ENCODE results near the gene SHROOM4. TPM values are rescaled to one million over a fixed set of nuclear protein-coding genes. Genes with fewer than 3 reads are reported as not detected.
A peak's percentile ranks its signal among the peaks of the same experiment; 100 is the strongest.

Gene SHROOM4
- total RNA-seq (0.94 TPM), polyA plus RNA-seq (0.59 TPM)
- long read RNA-seq, donor 1 = 0 reads
- long read RNA-seq, donor 2 = 0 reads
- long read RNA-seq, donor 3 = 0 reads
- long read RNA-seq, donor 4 = 0 reads
- long read RNA-seq, donor 5 = 0 reads
- long read RNA-seq, donor 6 = 0 reads
- long read RNA-seq, donor 7 = 0 reads
- long read RNA-seq, donor 8, full-length matches to known transcripts = 1 of 1 reads
- long read RNA-seq, donor 8, partial matches to known transcripts = 0 of 1 reads
- long read RNA-seq, donor 8, other reads (novel, unspliced or antisense) = 0 of 1 reads
- long read RNA-seq, donor 9 = 0 reads
- long read RNA-seq, donor 10 = 0 reads

GRCh38 chrX:50813843-50814661 lies at the start of gene SHROOM4:
Gene SHROOM4 (minus strand): TSS chrX:50814194. CDS start chrX:50814018, 176 bp downstream.
- Histone ChIP-seq H3K27ac (ENCODE audit: low read depth in 1 of 2, low read length in 1 of 2) (no peak within 1 kb of the TSS), H3K27me3 (ENCODE audit: control insufficient read depth in 2 of 2, insufficient read depth in 1 of 2, low read length in 1 of 2) (peaks cover 2 to 30% of the 10 kb centered on the region in 2 donors), H3K4me3 (ENCODE audit: low read length in 2 of 2) (peak within 1 kb of the TSS; percentile 24 to 26), H3K9me3 (ENCODE audit: control insufficient read depth in 2 of 2, insufficient read depth in 1 of 2, low read length in 1 of 2) (no peaks in the 10 kb centered on the region), H3K4me1 (ENCODE audit: control insufficient read depth in 2 of 2, insufficient read depth in 2 of 2, low read length in 2 of 2) (peaks cover 0 to 3% of the 10 kb centered on the region in 2 donors), H3K36me3 (ENCODE audit: control insufficient read depth in 2 of 2, insufficient read depth in 2 of 2, low read length in 1 of 2) (no peaks in the 10 kb centered on the region)
- DNase-seq (ENCODE audit: low read depth in 6 of 9, low spot score in 9 of 9) = peak in 1 of 9 donors; percentile 3
- whole genome bisulfite sequencing = 3% methylated on average over 47 of the region's 47 CpGs

GRCh38 chrX:50863471-50863870 lies 49.5 kb upstream of the SHROOM4 start:
- Histone ChIP-seq H3K27me3 (ENCODE audit: control insufficient read depth in 2 of 2, insufficient read depth in 1 of 2, low read length in 1 of 2) (no peaks in the 10 kb centered on the region), H3K27ac (ENCODE audit: low read depth in 1 of 2, low read length in 1 of 2) (no peak overlapping the region), H3K4me1 (ENCODE audit: control insufficient read depth in 2 of 2, insufficient read depth in 2 of 2, low read length in 2 of 2) (no peaks in the 10 kb centered on the region), H3K9me3 (ENCODE audit: control insufficient read depth in 2 of 2, insufficient read depth in 1 of 2, low read length in 1 of 2) (no peaks in the 10 kb centered on the region), H3K4me3 (ENCODE audit: low read length in 2 of 2) (no peak overlapping the region), H3K36me3 (ENCODE audit: control insufficient read depth in 2 of 2, insufficient read depth in 2 of 2, low read length in 1 of 2) (no peaks in the 10 kb centered on the region)
- 98% methylated on average over 1 of the region's 1 CpG for WGBS
- DNase-seq (ENCODE audit: low read depth in 6 of 9, low spot score in 9 of 9) = no peak

- H3K4me1 ChIP-seq (ENCODE audit: control insufficient read depth in 2 of 2, insufficient read depth in 2 of 2, low read length in 2 of 2) = no peaks in the 10 kb centered on the region
- H3K27ac ChIP-seq (ENCODE audit: low read depth in 1 of 2, low read length in 1 of 2) = no peak overlapping the region
- no peak for DNase-seq (ENCODE audit: low read depth in 6 of 9, low spot score in 9 of 9)
- H3K27me3 ChIP-seq (ENCODE audit: control insufficient read depth in 2 of 2, insufficient read depth in 1 of 2, low read length in 1 of 2) = no peaks in the 10 kb centered on the region
- no peak overlapping the region for H3K4me3 ChIP-seq (ENCODE audit: low read length in 2 of 2)
- H3K36me3 ChIP-seq (ENCODE audit: control insufficient read depth in 2 of 2, insufficient read depth in 2 of 2, low read length in 1 of 2) = no peaks in the 10 kb centered on the region
- WGBS = 93% methylated on average over 3 of the region's 3 CpGs
- no peaks in the 10 kb centered on the region for H3K9me3 ChIP-seq (ENCODE audit: control insufficient read depth in 2 of 2, insufficient read depth in 1 of 2, low read length in 1 of 2)
Measured at GRCh38 chrX:50860518-50860917, 46.5 kb upstream of the SHROOM4 start.

GRCh38 chrX:50858548-50858947 lies 44.6 kb upstream of the SHROOM4 start:
- no peak overlapping the region for H3K4me3 ChIP-seq (ENCODE audit: low read length in 2 of 2)
- 93% methylated on average over 3 of the region's 3 CpGs for WGBS
- H3K27ac ChIP-seq (ENCODE audit: low read depth in 1 of 2, low read length in 1 of 2) = no peak overlapping the region
- no peaks in the 10 kb centered on the region for H3K27me3 ChIP-seq (ENCODE audit: control insufficient read depth in 2 of 2, insufficient read depth in 1 of 2, low read length in 1 of 2)
- no peaks in the 10 kb centered on the region for H3K9me3 ChIP-seq (ENCODE audit: control insufficient read depth in 2 of 2, insufficient read depth in 1 of 2, low read length in 1 of 2)
- no peak for DNase-seq (ENCODE audit: low read depth in 6 of 9, low spot score in 9 of 9)
- H3K36me3 ChIP-seq (ENCODE audit: control insufficient read depth in 2 of 2, insufficient read depth in 2 of 2, low read length in 1 of 2) = no peaks in the 10 kb centered on the region
- no peaks in the 10 kb centered on the region for H3K4me1 ChIP-seq (ENCODE audit: control insufficient read depth in 2 of 2, insufficient read depth in 2 of 2, low read length in 2 of 2)

GRCh38 chrX:50853399-50853798 lies 39.4 kb upstream of the SHROOM4 start:
- Histone ChIP-seq H3K27ac (ENCODE audit: low read depth in 1 of 2, low read length in 1 of 2) (no peak overlapping the region), H3K36me3 (ENCODE audit: control insufficient read depth in 2 of 2, insufficient read depth in 2 of 2, low read length in 1 of 2) (no peaks in the 10 kb centered on the region), H3K4me3 (ENCODE audit: low read length in 2 of 2) (no peak overlapping the region), H3K27me3 (ENCODE audit: control insufficient read depth in 2 of 2, insufficient read depth in 1 of 2, low read length in 1 of 2) (no peaks in the 10 kb centered on the region), H3K9me3 (ENCODE audit: control insufficient read depth in 2 of 2, insufficient read depth in 1 of 2, low read length in 1 of 2) (no peaks in the 10 kb centered on the region), H3K4me1 (ENCODE audit: control insufficient read depth in 2 of 2, insufficient read depth in 2 of 2, low read length in 2 of 2) (no peaks in the 10 kb centered on the region)
- DNase-seq (ENCODE audit: low read depth in 6 of 9, low spot score in 9 of 9) = no peak
- 85% methylated on average over 1 of the region's 1 CpG for WGBS

- no peak overlapping the region for H3K4me3 ChIP-seq (ENCODE audit: low read length in 2 of 2)
- H3K9me3 ChIP-seq (ENCODE audit: control insufficient read depth in 2 of 2, insufficient read depth in 1 of 2, low read length in 1 of 2) = no peaks in the 10 kb centered on the region
- DNase-seq (ENCODE audit: low read depth in 6 of 9, low spot score in 9 of 9) = no peak
- H3K27ac ChIP-seq (ENCODE audit: low read depth in 1 of 2, low read length in 1 of 2) = no peak overlapping the region
- H3K27me3 ChIP-seq (ENCODE audit: control insufficient read depth in 2 of 2, insufficient read depth in 1 of 2, low read length in 1 of 2) = no peaks in the 10 kb centered on the region
- WGBS = 97% methylated on average over 4 of the region's 4 CpGs
- H3K36me3 ChIP-seq (ENCODE audit: control insufficient read depth in 2 of 2, insufficient read depth in 2 of 2, low read length in 1 of 2) = no peaks in the 10 kb centered on the region
- H3K4me1 ChIP-seq (ENCODE audit: control insufficient read depth in 2 of 2, insufficient read depth in 2 of 2, low read length in 2 of 2) = no peaks in the 10 kb centered on the region
Measured at GRCh38 chrX:50852524-50852923, 38.5 kb upstream of the SHROOM4 start.

- H3K27me3 ChIP-seq (ENCODE audit: control insufficient read depth in 2 of 2, insufficient read depth in 1 of 2, low read length in 1 of 2) = no peaks in the 10 kb centered on the region
- no peak for DNase-seq (ENCODE audit: low read depth in 6 of 9, low spot score in 9 of 9)
- H3K27ac ChIP-seq (ENCODE audit: low read depth in 1 of 2, low read length in 1 of 2) = no peak overlapping the region
- no peaks in the 10 kb centered on the region for H3K36me3 ChIP-seq (ENCODE audit: control insufficient read depth in 2 of 2, insufficient read depth in 2 of 2, low read length in 1 of 2)
- no peaks in the 10 kb centered on the region for H3K9me3 ChIP-seq (ENCODE audit: control insufficient read depth in 2 of 2, insufficient read depth in 1 of 2, low read length in 1 of 2)
- no peak overlapping the region for H3K4me3 ChIP-seq (ENCODE audit: low read length in 2 of 2)
- WGBS = 94% methylated on average over 4 of the region's 4 CpGs
- H3K4me1 ChIP-seq (ENCODE audit: control insufficient read depth in 2 of 2, insufficient read depth in 2 of 2, low read length in 2 of 2) = no peaks in the 10 kb centered on the region
Measured at GRCh38 chrX:50842221-50842620, 28.2 kb upstream of the SHROOM4 start.

- no peaks in the 10 kb centered on the region for H3K9me3 ChIP-seq (ENCODE audit: control insufficient read depth in 2 of 2, insufficient read depth in 1 of 2, low read length in 1 of 2)
- no peaks in the 10 kb centered on the region for H3K27me3 ChIP-seq (ENCODE audit: control insufficient read depth in 2 of 2, insufficient read depth in 1 of 2, low read length in 1 of 2)
- H3K36me3 ChIP-seq (ENCODE audit: control insufficient read depth in 2 of 2, insufficient read depth in 2 of 2, low read length in 1 of 2) = no peaks in the 10 kb centered on the region
- H3K4me3 ChIP-seq (ENCODE audit: low read length in 2 of 2) = no peak overlapping the region
- no peak overlapping the region for H3K27ac ChIP-seq (ENCODE audit: low read depth in 1 of 2, low read length in 1 of 2)
- WGBS = 100% methylated on average over 2 of the region's 2 CpGs
- no peaks in the 10 kb centered on the region for H3K4me1 ChIP-seq (ENCODE audit: control insufficient read depth in 2 of 2, insufficient read depth in 2 of 2, low read length in 2 of 2)
- no peak for DNase-seq (ENCODE audit: low read depth in 6 of 9, low spot score in 9 of 9)
Measured at GRCh38 chrX:50839730-50840129, 25.7 kb upstream of the SHROOM4 start.

GRCh38 chrX:50838820-50839600 lies 25.0 kb upstream of the SHROOM4 start:
- DNase-seq (ENCODE audit: low read depth in 6 of 9, low spot score in 9 of 9) = no peak
- no peaks in the 10 kb centered on the region for H3K4me1 ChIP-seq (ENCODE audit: control insufficient read depth in 2 of 2, insufficient read depth in 2 of 2, low read length in 2 of 2)
- H3K36me3 ChIP-seq (ENCODE audit: control insufficient read depth in 2 of 2, insufficient read depth in 2 of 2, low read length in 1 of 2) = no peaks in the 10 kb centered on the region
- H3K4me3 ChIP-seq (ENCODE audit: low read length in 2 of 2) = no peak overlapping the region
- WGBS = 87% methylated on average over 5 of the region's 5 CpGs
- H3K27me3 ChIP-seq (ENCODE audit: control insufficient read depth in 2 of 2, insufficient read depth in 1 of 2, low read length in 1 of 2) = no peaks in the 10 kb centered on the region
- no peaks in the 10 kb centered on the region for H3K9me3 ChIP-seq (ENCODE audit: control insufficient read depth in 2 of 2, insufficient read depth in 1 of 2, low read length in 1 of 2)
- no peak overlapping the region for H3K27ac ChIP-seq (ENCODE audit: low read depth in 1 of 2, low read length in 1 of 2)

All from thymus (tissue), 14 donors.